ENCODE measurements around the gene SYPL1.
"Not testable (repeated sequence)": the region's sequence is repeated elsewhere in the genome, so short reads cannot be mapped to it uniquely, and the experiment has no call there.

The SYPL1 gene

DNA sequence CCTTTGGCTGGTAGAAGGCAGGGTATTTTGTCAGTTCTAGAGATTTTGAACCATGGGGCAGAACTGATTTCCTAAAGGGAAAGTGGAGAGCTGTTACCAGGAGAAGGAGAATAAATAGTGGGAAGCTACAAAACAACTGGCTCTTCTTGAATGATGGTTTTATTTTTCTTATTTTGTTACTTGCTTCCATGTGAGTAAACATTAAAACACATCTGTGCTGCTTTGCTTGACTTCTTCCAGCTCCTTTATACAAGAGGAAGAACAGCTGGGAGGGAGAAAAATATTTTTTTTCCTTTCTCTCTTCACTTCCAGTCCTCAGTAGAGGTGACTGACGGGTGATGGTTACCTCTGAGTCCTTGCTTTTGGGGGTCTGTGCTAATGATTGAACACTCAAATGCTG, 30.0 kb upstream of the SYPL1 start:
- in situ Hi-C loops (cut with MboI; ENCODE audit: low sequenced_read_pairs, unreplicated experiment): no loop called here
- no peak for TF ChIP-seq CTCF (IDR thresholded peaks at IDR 0.05; ENCODE audit: borderline replicate concordance, control extremely low read depth, extremely low read depth, insufficient read depth, missing control alignments)
- DNase-seq (ENCODE audit: low spot score): no peak

GRCh38 chr7:106140406-106141173, 28.5 kb upstream of the SYPL1 start:
- no peak for TF ChIP-seq CTCF (IDR thresholded peaks at IDR 0.05; ENCODE audit: borderline replicate concordance, control extremely low read depth, extremely low read depth, insufficient read depth, missing control alignments)
- no peak for DNase-seq (ENCODE audit: low spot score)
- in situ Hi-C loops (cut with MboI; ENCODE audit: low sequenced_read_pairs, unreplicated experiment): no loop called here

GRCh38 chr7:106139265-106140251, 27.4 kb upstream of the SYPL1 start:
- no peak for TF ChIP-seq CTCF (IDR thresholded peaks at IDR 0.05; ENCODE audit: borderline replicate concordance, control extremely low read depth, extremely low read depth, insufficient read depth, missing control alignments)
- DNase-seq (ENCODE audit: low spot score): no peak
- in situ Hi-C loops (cut with MboI; ENCODE audit: low sequenced_read_pairs, unreplicated experiment): no loop called here

DNA sequence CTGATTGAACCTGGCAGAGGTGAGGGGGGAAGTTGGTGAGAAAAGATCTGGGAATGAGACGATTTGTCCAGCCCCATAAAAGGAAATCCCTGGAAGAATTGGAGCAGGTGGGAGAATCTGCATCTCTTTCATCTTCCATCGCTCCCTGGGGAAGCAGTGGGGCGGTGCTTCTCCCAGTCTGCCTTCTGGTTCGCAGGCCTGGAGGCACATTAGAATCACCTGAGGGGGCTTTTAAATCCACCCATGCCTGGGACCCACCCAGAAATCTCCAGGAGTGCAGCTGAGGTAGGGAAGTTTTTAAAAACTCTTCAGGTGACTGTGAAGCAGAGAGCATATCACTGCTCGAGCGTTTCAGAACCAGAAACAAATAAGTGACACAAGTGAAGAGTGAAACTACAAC, 26.7 kb upstream of the SYPL1 start:
- in situ Hi-C loops (cut with MboI; ENCODE audit: low sequenced_read_pairs, unreplicated experiment): no loop called here
- no peak for TF ChIP-seq CTCF (IDR thresholded peaks at IDR 0.05; ENCODE audit: borderline replicate concordance, control extremely low read depth, extremely low read depth, insufficient read depth, missing control alignments)
- DNase-seq (ENCODE audit: low spot score): no peak

DNA sequence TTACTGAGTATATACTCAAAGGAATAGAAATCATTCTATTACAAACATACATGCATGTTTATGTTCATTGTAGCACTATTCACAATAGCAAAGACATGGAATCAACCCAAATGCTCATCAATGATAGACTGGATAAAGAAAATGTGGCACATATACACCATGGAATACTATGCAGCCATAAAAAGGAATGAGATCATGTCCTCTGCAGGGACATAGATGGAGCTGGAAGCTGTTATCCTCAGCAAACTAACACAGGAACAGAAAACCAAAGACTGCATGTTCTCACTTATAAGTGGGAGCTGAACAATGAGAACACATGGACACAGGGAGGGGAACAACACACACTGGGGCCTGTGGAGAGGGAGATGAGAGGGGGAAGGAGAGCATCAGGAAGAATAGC, 26.1 kb upstream of the SYPL1 start:
- in situ Hi-C loops (cut with MboI; ENCODE audit: low sequenced_read_pairs, unreplicated experiment); DNase-seq (ENCODE audit: low spot score): not testable (repeated sequence)

DNA sequence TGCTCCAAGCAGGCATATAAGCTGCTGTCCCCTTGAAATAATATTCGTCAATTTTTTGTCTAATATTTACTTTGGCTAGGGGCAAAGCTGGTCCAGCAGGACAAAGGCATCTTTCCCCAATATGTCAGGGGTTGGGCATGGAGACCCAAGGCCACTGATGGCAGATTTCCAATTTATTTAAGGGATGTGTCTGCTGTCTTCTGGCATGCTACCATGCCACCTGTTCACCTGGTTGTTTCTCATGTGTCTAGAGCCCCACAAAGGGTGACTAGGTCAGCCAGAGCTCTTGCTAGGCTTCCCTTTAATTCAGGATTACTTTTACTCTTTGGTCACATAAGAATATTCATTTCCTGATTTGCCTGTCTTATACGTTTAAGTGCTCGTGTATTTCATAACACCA, 22.1 kb upstream of the SYPL1 start:
- no peak for TF ChIP-seq CTCF (IDR thresholded peaks at IDR 0.05; ENCODE audit: borderline replicate concordance, control extremely low read depth, extremely low read depth, insufficient read depth, missing control alignments)
- no peak for DNase-seq (ENCODE audit: low spot score)
- in situ Hi-C loops (cut with MboI; ENCODE audit: low sequenced_read_pairs, unreplicated experiment): no loop called here

DNA sequence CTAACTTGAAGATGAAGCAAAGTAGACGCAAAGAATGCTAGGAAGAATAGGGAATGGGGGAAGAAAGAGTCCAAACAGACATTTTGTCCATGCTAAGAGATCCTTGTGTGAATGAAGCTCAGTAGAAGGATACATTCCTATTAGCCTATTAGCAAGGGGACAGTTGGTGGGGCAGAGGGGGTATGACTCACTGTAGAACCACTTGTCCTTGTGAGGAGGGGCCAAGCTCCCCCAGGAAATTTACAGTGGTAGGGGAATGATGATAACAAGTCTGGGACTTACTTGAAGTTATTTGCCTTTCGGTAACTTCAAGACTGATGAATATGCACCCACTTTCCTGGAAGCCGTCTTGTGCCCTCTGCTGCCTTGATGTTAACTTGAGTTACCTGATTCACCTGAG, 17.2 kb upstream of the SYPL1 start:
- no peak for TF ChIP-seq CTCF (IDR thresholded peaks at IDR 0.05; ENCODE audit: borderline replicate concordance, control extremely low read depth, extremely low read depth, insufficient read depth, missing control alignments)
- no peak for DNase-seq (ENCODE audit: low spot score)
- in situ Hi-C loops (cut with MboI; ENCODE audit: low sequenced_read_pairs, unreplicated experiment): no loop called here

All from GM13976 (cell line).